ENCODE measurements around the gene MED13L.

DNA sequence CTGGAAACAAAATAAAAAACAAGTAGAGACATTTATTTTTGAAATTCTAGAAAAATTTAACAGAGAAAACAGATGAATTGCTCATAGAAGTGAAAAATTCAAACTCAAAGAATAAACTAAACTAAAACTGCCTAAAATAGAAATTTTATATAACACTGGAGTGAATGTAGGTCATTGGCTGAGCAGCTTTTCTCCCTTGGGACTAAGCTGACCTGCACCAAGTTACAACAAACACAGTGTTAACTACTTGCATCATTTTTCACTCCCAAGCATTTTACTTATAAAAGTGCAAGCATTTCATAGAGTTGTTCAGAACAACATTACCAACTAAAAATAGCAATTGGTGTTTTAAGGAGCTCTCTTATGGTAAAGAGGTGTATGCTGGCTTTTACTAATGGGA, 298.1 kb downstream of the MED13L start:
- no peak for TF ChIP-seq POLR2AphosphoS5 (IDR thresholded peaks at IDR 0.05; ENCODE audit: low read depth, low read length)
- no peak for TF ChIP-seq TAF1 (IDR thresholded peaks at IDR 0.05; ENCODE audit: borderline replicate concordance, insufficient read depth, low read length)
- TF ChIP-seq SIN3A (IDR thresholded peaks at IDR 0.05; ENCODE audit: borderline replicate concordance, insufficient read depth, low read length): no peak

Data from PFSK-1 (cell line).